Activated T-cell treated with anti-CD3 and anti-CD28 coated beads for 1 hour (primary cell): ENCODE results near the gene DIRAS2.
"Not testable (repeated sequence)": the region's sequence is repeated elsewhere in the genome, so short reads cannot be mapped to it uniquely, and the experiment has no call there.

ENCODE experiments used
- DNase-seq: peaks from one replicate; pipeline ENCODE4 v3.0.0-alpha.2; 2020; ENCODE audit warnings: low read depth

The DIRAS2 gene

GRCh38 chr9:90642570-90643539 is at the start of gene DIRAS2:
TSS of gene DIRAS2 (minus strand) at chr9:90642824. CDS start at chr9:90613827, 28,997 bp downstream.
- no peak for DNase-seq

- no peak for DNase-seq
These were observed 42.1 kb upstream of the DIRAS2 start for GRCh38 chr9:90684736-90685135.

- no peak for DNase-seq
These were observed 41.5 kb upstream of the DIRAS2 start for GRCh38 chr9:90684106-90684505.

GRCh38 chr9:90680534-90680933 is 37.9 kb upstream of the DIRAS2 start:
- DNase-seq, result no peak

GRCh38 chr9:90665072-90665471 is 22.4 kb upstream of the DIRAS2 start:
- no peak for DNase-seq

- DNase-seq, result no peak
These were observed 17.2 kb upstream of the DIRAS2 start for GRCh38 chr9:90659650-90660364.

GRCh38 chr9:90658783-90659182 is 16.2 kb upstream of the DIRAS2 start:
- DNase-seq, result no peak

GRCh38 chr9:90658181-90658580 is 15.6 kb upstream of the DIRAS2 start:
- DNase-seq, result no peak

- not testable (repeated sequence) for DNase-seq
These were observed 14.3 kb upstream of the DIRAS2 start for GRCh38 chr9:90656876-90657275.

GRCh38 chr9:90651246-90651645 is 8.6 kb upstream of the DIRAS2 start:
- no peak for DNase-seq

- no peak for DNase-seq
These were observed 5.2 kb upstream of the DIRAS2 start for GRCh38 chr9:90647843-90648242.

- DNase-seq, result no peak
These were observed 3.1 kb upstream of the DIRAS2 start for GRCh38 chr9:90645721-90646120.

GRCh38 chr9:90641884-90642487 is 638 bp downstream of the DIRAS2 start:
- DNase-seq, result no peak

GRCh38 chr9:90641086-90641485 is 1.5 kb downstream of the DIRAS2 start:
- no peak for DNase-seq

GRCh38 chr9:90640361-90640760 is 2.3 kb downstream of the DIRAS2 start:
- DNase-seq, result no peak

GRCh38 chr9:90637626-90638025 is 5.0 kb downstream of the DIRAS2 start:
- no peak for DNase-seq

- DNase-seq, result no peak
These were observed 9.9 kb downstream of the DIRAS2 start for GRCh38 chr9:90632647-90633207.

GRCh38 chr9:90631964-90632363 is 10.7 kb downstream of the DIRAS2 start:
- no peak for DNase-seq

GRCh38 chr9:90629991-90630390 is 12.6 kb downstream of the DIRAS2 start:
- DNase-seq, result no peak

GRCh38 chr9:90629354-90629753 is 13.3 kb downstream of the DIRAS2 start:
- no peak for DNase-seq

- no peak for DNase-seq
These were observed 25.8 kb downstream of the DIRAS2 start for GRCh38 chr9:90616806-90617205.

- no peak for DNase-seq
These were observed 29.1 kb downstream of the DIRAS2 start for GRCh38 chr9:90613502-90613901.
